ENCODE results near the gene SORCS2.

- TF ChIP-seq, protein P1, sequence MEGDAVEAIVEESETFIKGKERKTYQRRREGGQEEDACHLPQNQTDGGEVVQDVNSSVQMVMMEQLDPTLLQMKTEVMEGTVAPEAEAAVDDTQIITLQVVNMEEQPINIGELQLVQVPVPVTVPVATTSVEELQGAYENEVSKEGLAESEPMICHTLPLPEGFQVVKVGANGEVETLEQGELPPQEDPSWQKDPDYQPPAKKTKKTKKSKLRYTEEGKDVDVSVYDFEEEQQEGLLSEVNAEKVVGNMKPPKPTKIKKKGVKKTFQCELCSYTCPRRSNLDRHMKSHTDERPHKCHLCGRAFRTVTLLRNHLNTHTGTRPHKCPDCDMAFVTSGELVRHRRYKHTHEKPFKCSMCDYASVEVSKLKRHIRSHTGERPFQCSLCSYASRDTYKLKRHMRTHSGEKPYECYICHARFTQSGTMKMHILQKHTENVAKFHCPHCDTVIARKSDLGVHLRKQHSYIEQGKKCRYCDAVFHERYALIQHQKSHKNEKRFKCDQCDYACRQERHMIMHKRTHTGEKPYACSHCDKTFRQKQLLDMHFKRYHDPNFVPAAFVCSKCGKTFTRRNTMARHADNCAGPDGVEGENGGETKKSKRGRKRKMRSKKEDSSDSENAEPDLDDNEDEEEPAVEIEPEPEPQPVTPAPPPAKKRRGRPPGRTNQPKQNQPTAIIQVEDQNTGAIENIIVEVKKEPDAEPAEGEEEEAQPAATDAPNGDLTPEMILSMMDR (IDR thresholded peaks at IDR 0.05), result no peak
- TF ChIP-seq POLR2A (IDR thresholded peaks at IDR 0.05), result no peak
- no peak for TF ChIP-seq POLR2AphosphoS5 (IDR thresholded peaks at IDR 0.05)
- TF ChIP-seq EP300 (IDR thresholded peaks at IDR 0.05), result no peak
These were observed 108.4 kb downstream of the SORCS2 start for GRCh38 chr4:7300711-7301095.
